K562 (cell line): ENCODE data around the gene PTPRC. TPM values are rescaled to one million over a fixed set of nuclear protein-coding genes. Genes with fewer than 3 reads are reported as not detected.
A peak's percentile ranks its signal among the peaks of the same experiment; 100 is the strongest.

Source experiments
- ATF1 ChIP-seq, 2 experiments: fragments of 450-650 bp in 1 of 2; IDR thresholded peaks; 2 replicates each; pipeline ENCODE4 v1.6.1; 2016; ENCODE audit warnings: missing compliant biosample characterization in 1 of 2, missing genetic modification characterization in 1 of 2
- BRCA1 ChIP-seq, 2 experiments: fragments of 450-650 bp in 1 of 2; sonication (generic) in 1 of 2; formaldehyde crosslinking in 1 of 2; IDR thresholded peaks; 2 replicates each; pipeline versions ENCODE4 v1.5.0 to v1.6.1; 2017 to 2020; ENCODE audit warnings: mild to moderate bottlenecking in 1 of 2, missing genetic modification reagents in 1 of 2
- CBFA2T2 ChIP-seq: fragments of 450-650 bp; conservative IDR thresholded peaks from 2 replicates; pipeline ENCODE4 v1.6.1; 2017; ENCODE audit warnings: mild to moderate bottlenecking
- CBFA2T3 ChIP-seq: fragments of 450-650 bp; IDR thresholded peaks from 2 replicates; pipeline ENCODE4 v1.6.1; 2017
- CEBPG ChIP-seq, 3 experiments: fragments of 200-800 bp in 1 of 3; sonication (Bioruptor generic) in 1 of 3; sonication (generic) in 1 of 3; formaldehyde crosslinking in 1 of 3; IDR thresholded peaks in 2 of 3; conservative IDR thresholded peaks in 1 of 3; 2 replicates each; pipeline versions ENCODE4 v1.6.1 to v1.8.0; 2016 to 2022; ENCODE audit warnings: missing compliant biosample characterization in 2 of 3, missing genetic modification characterization in 2 of 3, mild to moderate bottlenecking in 1 of 3, missing genetic modification reagents in 1 of 3
- CXXC5 ChIP-seq: fragments of 250-450 bp; sonication (Bioruptor Pico); IDR thresholded peaks from 2 replicates; pipeline ENCODE4 v1.8.0; 2022; ENCODE audit warnings: inconsistent platforms, mild to moderate bottlenecking, moderate library complexity
- DPF2 ChIP-seq: fragments of 450-650 bp; IDR thresholded peaks from 2 replicates; pipeline ENCODE4 v1.6.1; 2016
- E4F1 ChIP-seq: fragments of 250-450 bp; sonication (Bioruptor Pico); IDR thresholded peaks from 2 replicates; pipeline ENCODE4 v1.5.0; 2021; ENCODE audit warnings: mild to moderate bottlenecking, borderline replicate concordance
- ETV6 ChIP-seq, 3 experiments: fragments of 150-350 bp in 1 of 3; sonication (generic) in 1 of 3; formaldehyde crosslinking in 1 of 3; IDR thresholded peaks; 2 replicates each; pipeline versions ENCODE4 v1.6.1 to v1.8.0; 2014 to 2022; ENCODE audit warnings: borderline replicate concordance in 2 of 3, low read depth in 2 of 3, antibody characterized with exemption in 1 of 3, low read length in 1 of 3, mild to moderate bottlenecking in 1 of 3, missing genetic modification reagents in 1 of 3
- FOXK2 ChIP-seq, 2 experiments: fragments of 450-650 bp; IDR thresholded peaks in 1 of 2; conservative IDR thresholded peaks in 1 of 2; 2 replicates each; pipeline ENCODE4 v1.6.1; 2016; ENCODE audit warnings: low read depth in 2 of 2, mild to moderate bottlenecking in 1 of 2
- KLF6 ChIP-seq: fragments of 250-450 bp; sonication (Bioruptor Pico); IDR thresholded peaks from 2 replicates; pipeline ENCODE4 v1.4.0; 2020; ENCODE audit warnings: mild to moderate bottlenecking, moderate library complexity, borderline replicate concordance
- MCM7 ChIP-seq, 2 experiments: fragments of 450-650 bp; IDR thresholded peaks; 2 replicates each; pipeline ENCODE4 v1.6.1; 2016 to 2018
- MTA3 ChIP-seq: fragments of 450-650 bp; formaldehyde crosslinking; IDR thresholded peaks from 2 replicates; pipeline ENCODE4 v1.6.1; 2017; ENCODE audit warnings: mild to moderate bottlenecking, borderline replicate concordance
- NCOA4 ChIP-seq: fragments of 450-650 bp; IDR thresholded peaks from 2 replicates; pipeline ENCODE4 v1.6.1; 2018; ENCODE audit warnings: mild to moderate bottlenecking; ENCODE audit not compliant: partially characterized antibody
- NCOR1 ChIP-seq: fragments of 450-650 bp; IDR thresholded peaks from 2 replicates; pipeline ENCODE4 v1.6.1; 2016; ENCODE audit warnings: mild to moderate bottlenecking, moderate library complexity
- PML ChIP-seq: IDR thresholded peaks from 2 replicates; pipeline ENCODE4 v1.6.1; 2012; ENCODE audit warnings: low read length, inconsistent platforms
- RBM25 ChIP-seq: fragments of 200-400 bp; formaldehyde crosslinking; IDR thresholded peaks from 2 replicates; pipeline ENCODE4 v1.6.1; 2018; ENCODE audit warnings: low read length, low read depth, moderate library complexity; ENCODE audit not compliant: severe bottlenecking
- RNF2 ChIP-seq: sonication (generic); IDR thresholded peaks from 2 replicates; pipeline ENCODE4 v1.6.1; 2016
- SMAD4 ChIP-seq: fragments of 250-450 bp; sonication (Bioruptor Pico); conservative IDR thresholded peaks from 2 replicates; pipeline ENCODE4 v1.8.0; 2021; ENCODE audit warnings: inconsistent platforms, mild to moderate bottlenecking, moderate library complexity
- SMARCA4 ChIP-seq: fragments of 450-650 bp; IDR thresholded peaks from 2 replicates; pipeline ENCODE4 v1.6.1; 2016
- SOX6 ChIP-seq: fragments of 450-650 bp; IDR thresholded peaks from 2 replicates; pipeline ENCODE4 v1.6.1; 2014; ENCODE audit warnings: mild to moderate bottlenecking
- TEAD4 ChIP-seq, 2 experiments: sonication (generic) in 1 of 2; formaldehyde crosslinking in 1 of 2; IDR thresholded peaks; 2 replicates each; pipeline versions ENCODE4 v1.6.1 to v1.8.0; 2012 to 2022; ENCODE audit warnings: borderline replicate concordance in 1 of 2, inconsistent platforms in 1 of 2, low read length in 1 of 2, mild to moderate bottlenecking in 1 of 2, missing genetic modification reagents in 1 of 2
- YBX1 ChIP-seq: fragments of 450-650 bp; IDR thresholded peaks from 2 replicates; pipeline ENCODE4 v1.7.1; 2016; ENCODE audit warnings: mild to moderate bottlenecking
- ZBTB12 ChIP-seq: fragments of 250-450 bp; sonication (Bioruptor Pico); IDR thresholded peaks from 2 replicates; pipeline ENCODE4 v1.4.0; 2020
- ZNF175 ChIP-seq: fragments of 200-800 bp; sonication (Bioruptor generic); IDR thresholded peaks from 2 replicates; pipeline ENCODE4 v1.6.1; 2016; ENCODE audit warnings: low read depth, mild to moderate bottlenecking, missing genetic modification characterization, missing compliant biosample characterization
- ZNF239 ChIP-seq: fragments of 250-450 bp; sonication (Bioruptor Pico); IDR thresholded peaks from 2 replicates; pipeline ENCODE4 v1.4.0; 2020; ENCODE audit warnings: mild to moderate bottlenecking
- ZNF79 ChIP-seq: fragments of 250-450 bp; sonication (Bioruptor Pico); IDR thresholded peaks from 2 replicates; pipeline ENCODE4 v1.4.0; 2020; ENCODE audit warnings: low read depth, mild to moderate bottlenecking, moderate library complexity
- polyA plus RNA-seq, 8 experiments: library from polyadenylated mRNA; depleted of rRNA in 4 of 8; stranded (reverse) in 5 of 8; unstranded in 3 of 8; fragments of >200 nt; fragmentation: Nextera tagmentation in 2 of 8; fragmentation: Illumina TruSeq in 1 of 8; extraction: Ambion mirVana in 2 of 8; extraction: Trizol in 1 of 8; gene quantifications; 2 replicates each; pipeline versions ENCODE4 v1.2.1 to v1.2.3, GENCODE V29; 2011 to 2014; ENCODE audit warnings: inconsistent platforms in 1 of 8, missing spikeins in 1 of 8
- total RNA-seq, 7 experiments: library from RNA; depleted of rRNA in 6 of 7; stranded (reverse); fragments of >200 nt in 6 of 7; fragmentation: Illumina TruSeq in 2 of 7; extraction: Trizol in 2 of 7; gene quantifications; 2 replicates each; pipeline versions ENCODE4 v1.2.1 to v1.2.3, GENCODE V29; 2011 to 2021; ENCODE audit warnings: low replicate concordance in 1 of 7

Gene PTPRC
- total and polyA plus RNA-seq, 9 of the 15 experiments (the other 6 are each of a cell fraction or from before 2014, with no cell fraction given): 7.1 to 107 (median 62.9) TPM

GRCh38 chr1:198633675-198634121 lies 5.1 kb upstream of the PTPRC start (continued):
- TF ChIP-seq TEAD4 (IDR thresholded peaks at IDR 0.05; ENCODE audit: low read length) (peak; percentile 86), TEAD4 (CRISPR knock-in tag; IDR thresholded peaks at IDR 0.05; ENCODE audit: borderline replicate concordance) (no peak), NCOA4 (no peak), ZBTB12 (CRISPR knock-in tag) (no peak), ZNF79 (CRISPR knock-in tag) (no peak), CBFA2T3 (peak; percentile 85), YBX1 (no peak), NCOR1 (peak; percentile 73), KLF6 (CRISPR knock-in tag) (0 out of 2 replicates have a peak, but pooled peaks have one; percentile 10), DPF2 (peak; percentile 89), RNF2 (peak; percentile 81; the same call in 1 of the 2 replicates), ETV6 (IDR thresholded peaks at IDR 0.05; ENCODE audit: borderline replicate concordance in 1 of 2, low read depth in 2 of 2, low read length in 1 of 2) (peak in 1 of 2 experiments; percentile 57; a peak in 1 of 4 replicates), ETV6 (CRISPR knock-in tag; IDR thresholded peaks at IDR 0.05; ENCODE audit: borderline replicate concordance) (no peak), SMARCA4 (peak; percentile 82), ATF1 (CRISPR knock-in tag; IDR thresholded peaks at IDR 0.05) (no peak), ATF1 (tag; IDR thresholded peaks at IDR 0.05) (peak; percentile 31; the same call in 1 of the 2 replicates), FOXK2 (conservative IDR thresholded peaks at IDR 0.05 in 1 of 2, IDR thresholded peaks at IDR 0.05 in 1 of 2; ENCODE audit: low read depth in 2 of 2) (peak in 1 of 2 experiments; percentile 29; a peak in 1 of 4 replicates), MCM7 (IDR thresholded peaks at IDR 0.05) (no peak), BRCA1 (IDR thresholded peaks at IDR 0.05) (no peak), BRCA1 (CRISPR knock-in tag; IDR thresholded peaks at IDR 0.05) (no peak), ZNF239 (CRISPR knock-in tag) (peak; percentile 44; the same call in 1 of the 2 replicates), PML (peak; percentile 39; the same call in 1 of the 2 replicates), SOX6 (peak; percentile 82), CEBPG (CRISPR knock-in tag; IDR thresholded peaks at IDR 0.05) (peak; percentile 97), CEBPG (tag; conservative IDR thresholded peaks at IDR 0.05 in 1 of 2, IDR thresholded peaks at IDR 0.05 in 1 of 2) (peak in 1 of 2 experiments; percentile 73; a peak in 2 of 4 replicates), RBM25 (no peak), SMAD4 (CRISPR knock-in tag) (peak; percentile 72), CBFA2T2 (peak; percentile 73; the same call in 1 of the 2 replicates), ZNF175 (CRISPR knock-in tag) (peak; percentile 86), CXXC5 (CRISPR knock-in tag) (peak; percentile 70), MTA3 (0 out of 2 replicates have a peak, but pooled peaks have one; percentile 52), E4F1 (CRISPR knock-in tag) (no peak)
